ENCODE measurements around the gene ARGFX. TPM values are rescaled to one million over a fixed set of nuclear protein-coding genes. Genes with fewer than 3 reads are reported as not detected.
"Not testable (repeated sequence)": the region's sequence is repeated elsewhere in the genome, so short reads cannot be mapped to it uniquely, and the experiment has no call there.

The ARGFX gene
- under 1 TPM in 1 of 10 donors, not detected in 9; 0.15 TPM for polyA plus RNA-seq (ENCODE audit: insufficient read length in 10 of 10)
- long read RNA-seq, donor 1, result 0 reads
- long read RNA-seq, donor 2, result 0 reads
- long read RNA-seq, donor 3, result 0 reads
- long read RNA-seq, donor 4, result 0 reads
- long read RNA-seq, donor 5, result 0 reads
- long read RNA-seq, donor 6, result 0 reads
- long read RNA-seq, donor 7, result 0 reads
- long read RNA-seq, donor 8, result 0 reads
- long read RNA-seq, donor 9, result 0 reads

DNA sequence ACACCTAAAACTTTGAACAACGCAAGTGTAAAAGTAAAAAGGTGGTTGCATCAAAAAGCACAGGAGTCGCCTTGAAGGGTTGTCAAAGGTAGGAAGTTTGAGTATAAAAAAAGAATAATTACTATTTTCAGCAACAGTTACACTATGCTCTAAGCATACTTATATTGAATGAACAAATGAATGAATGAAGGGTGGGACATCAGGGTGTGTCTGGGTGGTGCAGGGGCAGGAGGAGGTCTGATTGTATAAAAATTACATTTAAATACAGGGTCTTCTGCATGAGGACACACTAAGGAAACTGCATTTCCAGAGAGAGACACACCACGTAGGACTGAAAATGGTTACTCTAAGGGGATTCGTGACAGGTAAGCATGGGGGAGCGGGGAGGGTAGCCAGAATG is at the start of gene ARGFX:
ARGFX (plus strand) TSS at position 301 of the 400 bp plus-strand sequence. CDS start 2,765 bp downstream, outside the sequence.
- no peak for DNase-seq

DNA sequence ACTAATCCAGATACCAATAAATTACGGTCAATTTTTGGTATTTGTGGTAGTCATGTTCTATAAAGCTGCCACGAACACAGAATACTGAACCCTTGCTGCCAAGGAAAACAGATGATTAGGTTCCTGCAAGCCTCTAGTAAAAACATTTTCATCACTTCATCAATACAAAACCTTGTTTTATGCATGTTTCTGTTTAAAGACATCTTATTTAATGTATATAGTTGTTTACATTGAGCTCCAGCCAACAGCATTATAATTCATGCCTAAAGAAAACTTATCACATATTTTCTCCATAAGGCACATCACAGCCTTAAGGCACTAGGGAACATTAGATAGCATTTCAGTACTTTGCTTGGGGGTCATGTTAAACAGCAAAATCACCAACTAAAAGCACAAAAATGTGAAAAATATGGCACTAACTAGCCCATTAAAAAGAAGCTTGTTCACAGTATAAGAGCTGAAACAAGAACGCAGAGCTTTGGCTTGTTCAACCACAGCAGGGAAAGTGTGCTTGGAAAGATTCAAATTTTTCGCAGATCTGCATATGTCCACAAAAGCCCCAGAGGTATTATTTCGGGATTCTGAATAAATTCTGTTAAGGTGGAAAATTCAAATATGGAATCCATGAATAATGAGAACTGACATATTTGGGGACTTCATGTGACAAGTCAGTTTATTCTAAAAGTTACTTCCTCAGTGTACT is 49.6 kb upstream of the ARGFX start:
- DNase-seq, result no peak

DNA sequence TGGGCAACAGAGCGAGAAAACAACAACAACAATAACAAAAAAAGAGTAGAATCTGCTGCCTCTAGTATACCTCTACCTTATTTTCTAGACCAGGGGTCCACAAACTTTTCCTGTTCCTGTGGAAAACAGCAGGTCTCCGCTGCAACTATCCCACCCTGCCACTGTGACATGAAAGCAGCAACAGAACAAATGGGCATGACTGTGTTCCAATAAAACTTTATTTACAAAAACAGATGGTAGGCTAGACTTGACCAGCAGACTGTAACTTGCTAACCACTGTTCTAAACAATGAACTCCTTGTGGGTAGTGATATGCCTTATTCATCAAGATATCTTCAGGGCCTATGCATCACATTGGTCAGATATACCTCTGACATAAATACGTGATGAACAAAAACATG is 47.2 kb upstream of the ARGFX start:
- DNase-seq, result no peak

DNA sequence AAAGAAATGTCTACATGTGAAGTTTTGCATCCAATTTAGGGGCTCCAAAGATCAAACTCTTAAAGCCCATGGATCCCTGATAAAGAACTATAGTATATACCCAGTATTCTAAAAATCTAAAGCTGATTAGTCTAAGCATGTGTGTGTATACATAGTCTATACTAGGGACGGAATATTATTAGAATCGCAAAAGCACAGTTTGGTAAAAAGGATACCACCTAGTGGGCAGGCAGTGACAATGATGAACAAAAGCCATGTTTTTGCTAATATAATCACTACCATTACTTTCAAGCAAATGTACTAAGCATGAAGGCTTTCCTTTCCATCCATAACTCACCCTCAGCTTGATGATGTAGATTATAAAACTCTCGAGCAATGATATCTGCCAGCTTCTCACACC is 38.4 kb upstream of the ARGFX start:
- no peak for DNase-seq

DNA sequence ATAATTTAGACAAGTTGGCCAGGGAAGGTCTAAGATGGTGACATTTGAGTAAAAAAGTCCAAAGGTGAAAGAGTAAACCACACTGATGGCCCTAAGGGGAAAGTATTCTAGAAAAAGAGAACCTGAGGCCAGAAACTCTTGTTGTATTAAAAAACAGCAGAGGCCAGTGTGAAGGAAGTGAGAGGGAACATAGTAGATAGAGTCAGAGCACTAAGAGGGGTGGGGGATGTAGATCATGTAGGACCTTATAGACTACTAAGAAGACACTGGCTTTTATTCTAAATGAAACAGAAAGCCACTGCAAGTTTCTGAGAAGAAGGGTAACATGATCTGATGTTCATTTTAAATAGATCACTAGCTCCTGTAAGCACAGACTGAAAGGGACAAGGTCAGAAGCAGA is 36.5 kb upstream of the ARGFX start:
- DNase-seq, result no peak

DNA sequence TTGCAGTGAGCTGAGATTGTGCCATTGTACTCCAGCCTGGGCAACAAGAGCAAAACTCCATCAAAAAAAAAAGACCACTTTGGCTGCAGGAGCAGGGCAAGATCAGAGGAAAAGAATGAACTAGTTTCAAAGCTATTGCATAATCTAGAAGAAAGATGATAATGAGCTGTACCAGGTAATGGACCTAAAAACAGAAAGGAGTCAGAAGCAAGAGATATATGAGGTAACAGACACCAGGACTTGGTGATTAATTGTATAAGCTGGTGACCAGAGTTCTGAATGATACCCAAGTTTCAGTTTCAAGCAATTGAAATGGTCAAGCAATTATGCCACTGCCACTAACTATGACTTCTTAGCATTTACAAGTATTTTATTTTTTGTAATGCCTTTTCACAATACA is 24.8 kb upstream of the ARGFX start:
- no peak for DNase-seq

DNA sequence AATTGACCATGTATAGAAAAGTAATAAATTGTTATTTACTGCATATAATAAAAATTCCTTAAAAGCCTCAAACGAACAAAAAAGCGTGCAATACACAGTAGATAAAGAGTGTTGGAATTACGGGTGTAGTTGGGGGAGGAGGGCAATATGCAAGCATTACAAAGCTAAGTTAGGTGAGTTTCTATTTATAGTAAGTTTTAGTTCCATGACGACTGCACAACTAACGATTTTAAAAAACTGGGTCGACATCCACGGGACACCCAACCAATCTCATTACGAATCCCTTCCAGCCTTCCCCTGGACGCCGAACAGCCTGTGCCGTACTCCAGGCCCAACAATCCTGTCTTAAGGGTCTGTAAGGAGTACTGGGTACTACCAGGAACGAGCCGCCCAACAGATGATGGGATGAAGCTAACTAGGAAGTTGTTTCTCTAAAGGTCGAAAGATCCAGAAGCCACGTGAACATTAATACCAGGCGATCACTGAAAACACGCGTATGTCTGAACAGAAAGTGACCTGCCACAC is 22.6 kb upstream of the ARGFX start:
- peak in 1 of 3 donors; percentile 0 for DNase-seq

DNA sequence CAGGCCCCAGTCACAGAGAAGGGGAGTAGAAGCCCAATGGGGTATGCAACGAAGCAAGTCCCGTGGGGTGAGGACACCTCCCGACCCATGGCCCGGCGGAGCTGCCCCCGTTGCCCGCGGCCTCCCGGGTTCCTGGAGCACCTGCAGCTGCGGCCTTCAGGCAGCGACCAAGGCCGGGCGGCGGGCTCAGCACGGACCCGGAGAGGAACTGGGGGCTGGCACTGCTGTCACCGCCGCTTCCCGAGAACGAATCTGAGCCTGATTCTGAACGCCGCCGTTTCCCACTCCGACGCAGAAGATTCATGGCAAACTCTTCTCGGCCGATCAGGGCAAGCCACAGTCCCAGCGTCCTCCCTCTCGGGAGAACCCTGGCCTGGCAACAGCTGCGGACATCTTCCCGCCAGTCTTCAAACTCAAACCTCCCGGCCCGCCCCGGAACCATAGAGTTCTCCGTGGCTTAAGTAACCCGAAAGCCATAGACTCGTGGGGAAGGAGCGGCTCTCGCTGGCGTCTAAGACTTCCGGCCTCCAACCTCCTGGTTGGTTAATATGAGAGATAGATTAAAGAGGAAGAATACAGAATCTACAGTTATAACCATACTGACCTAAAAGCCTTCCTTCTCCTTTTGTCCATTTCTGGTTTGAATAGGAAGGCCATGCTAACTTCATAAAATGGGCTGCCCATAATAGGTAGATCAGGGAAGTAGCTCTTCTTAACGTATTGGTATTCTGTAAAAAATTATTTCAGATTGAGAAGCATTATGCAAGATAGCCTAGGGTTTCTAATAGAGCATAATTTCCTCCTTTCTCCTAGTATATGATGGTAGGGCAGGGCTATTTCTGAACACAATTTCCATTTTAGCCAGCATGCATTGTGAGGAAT is 21.9 kb upstream of the ARGFX start, which contains the start of gene POLQ:
POLQ (minus strand) TSS at position 415 of the 882 bp plus-strand sequence; CDS start at position 304, 111 bp downstream.
- peak; percentile 94 to 97 (median 95) for DNase-seq

DNA sequence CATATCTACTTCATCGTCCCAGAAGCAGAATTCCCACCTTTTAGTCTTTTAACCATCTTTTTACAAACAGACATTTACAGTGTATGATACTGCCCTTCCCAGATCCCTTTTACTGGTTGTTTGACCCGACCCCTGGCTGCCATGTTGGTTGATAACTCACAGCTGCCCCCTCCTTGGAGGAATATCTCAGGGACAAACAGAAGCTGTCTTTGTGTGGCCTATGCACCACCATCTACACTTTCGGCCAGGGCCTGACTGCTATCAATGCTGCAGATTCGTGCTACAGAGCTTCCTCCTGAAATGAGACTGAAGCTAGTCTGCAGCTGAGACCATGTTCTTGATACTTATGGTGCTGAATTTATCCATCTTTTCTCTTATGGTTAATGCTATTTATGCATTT is 15.4 kb upstream of the ARGFX start:
- DNase-seq, result no peak

DNA sequence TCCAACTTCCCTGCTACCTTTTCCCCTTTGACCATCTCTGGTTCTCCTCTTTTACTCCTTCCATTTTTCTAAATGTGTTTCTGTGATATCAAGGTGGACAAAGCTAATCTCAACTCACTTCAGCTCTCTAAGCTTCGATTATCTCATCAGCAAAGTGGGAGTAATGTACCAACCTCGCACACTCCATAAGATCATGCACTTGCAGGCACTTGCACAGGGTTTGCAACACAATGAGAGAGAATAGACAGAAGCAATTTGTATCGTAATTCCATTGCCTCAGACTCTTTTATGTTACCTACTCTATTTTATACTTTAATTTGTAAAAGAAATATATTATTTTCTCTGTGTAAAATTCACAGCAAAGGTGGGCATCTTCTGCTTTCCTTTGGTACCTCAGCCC is 15.0 kb upstream of the ARGFX start:
- DNase-seq, result no peak

DNA sequence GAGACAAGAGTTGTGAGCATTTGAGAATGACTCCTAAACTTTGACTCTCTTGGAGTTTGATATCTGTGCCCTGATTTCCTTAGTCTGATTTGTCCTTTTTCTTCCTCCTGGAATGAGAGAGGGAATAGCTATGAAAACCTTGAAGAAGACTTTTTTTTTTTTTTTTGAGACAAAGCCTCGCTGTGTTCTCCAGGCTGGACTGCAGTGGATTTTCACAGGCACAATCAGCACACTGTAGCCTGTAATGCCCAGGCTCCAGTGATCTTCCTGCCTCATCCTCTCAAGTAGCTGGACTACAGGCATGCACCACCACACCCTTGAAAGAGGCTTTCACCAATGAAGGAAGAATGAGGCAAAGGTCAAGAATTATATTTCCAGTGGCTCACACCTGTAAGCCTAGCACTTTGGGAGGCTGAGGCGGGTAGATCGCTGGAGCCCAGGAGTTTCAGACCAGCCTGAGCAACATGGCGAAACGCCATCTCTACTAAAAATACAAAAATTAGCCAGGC is 10.3 kb upstream of the ARGFX start:
- no peak for DNase-seq

DNA sequence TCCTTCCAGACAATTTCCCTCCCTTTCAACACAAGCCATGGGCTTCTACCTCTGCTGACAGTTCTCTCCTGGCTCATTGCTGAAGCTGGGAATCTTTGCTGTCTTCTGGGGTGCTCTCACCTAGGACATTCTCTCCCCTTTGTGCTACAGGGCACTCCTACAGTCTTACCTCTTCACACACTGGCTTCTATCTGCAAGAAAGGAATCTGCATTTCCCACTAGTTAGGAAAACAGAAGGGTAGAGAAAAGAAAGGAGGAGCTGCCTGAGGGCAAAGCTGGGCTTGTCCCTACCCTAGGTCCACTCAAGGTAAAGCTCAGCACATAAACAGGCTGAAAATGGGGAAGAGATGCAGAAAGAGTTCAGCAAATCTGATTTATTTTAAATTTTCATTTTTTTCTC is 5.6 kb upstream of the ARGFX start:
- DNase-seq, result no peak

DNA sequence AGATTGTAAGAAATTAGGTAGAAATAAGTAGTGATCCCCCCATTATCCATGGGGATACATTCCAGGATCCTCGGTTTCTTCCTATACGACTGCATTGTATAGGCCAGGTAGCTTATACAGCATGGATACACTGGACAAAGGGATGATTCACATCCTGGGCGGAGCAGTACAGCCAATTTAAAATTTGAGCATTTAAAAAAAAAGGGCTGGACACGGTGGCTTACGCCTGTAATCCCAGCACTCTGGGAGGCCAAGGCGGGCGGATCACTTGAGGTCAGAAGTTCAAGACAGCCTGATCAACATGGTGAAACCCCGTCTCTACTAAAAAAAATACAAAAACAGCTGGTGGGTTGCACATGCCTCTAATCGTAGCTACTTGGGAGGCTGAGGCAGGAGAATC is 976 bp upstream of the ARGFX start:
- DNase-seq, result no peak

DNA sequence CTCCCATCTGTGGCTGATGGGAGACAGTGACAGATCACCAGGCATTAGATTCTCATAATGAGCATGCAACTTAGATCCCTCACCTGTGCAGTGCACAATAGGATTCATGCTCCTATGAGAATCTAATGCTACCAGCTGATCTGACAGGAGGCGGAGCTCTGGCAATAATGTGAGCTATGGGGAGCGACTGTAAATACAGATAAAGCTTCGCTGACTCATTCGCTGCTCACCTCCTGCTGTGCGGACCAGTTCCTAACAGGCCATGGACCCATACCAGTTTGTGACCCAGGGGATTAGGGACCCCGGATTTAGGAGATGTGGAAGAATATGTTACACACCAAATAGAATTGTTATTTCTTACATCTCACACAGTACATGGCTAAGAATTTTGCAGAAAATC is 6.7 kb downstream of the ARGFX start:
- DNase-seq, result no peak

DNA sequence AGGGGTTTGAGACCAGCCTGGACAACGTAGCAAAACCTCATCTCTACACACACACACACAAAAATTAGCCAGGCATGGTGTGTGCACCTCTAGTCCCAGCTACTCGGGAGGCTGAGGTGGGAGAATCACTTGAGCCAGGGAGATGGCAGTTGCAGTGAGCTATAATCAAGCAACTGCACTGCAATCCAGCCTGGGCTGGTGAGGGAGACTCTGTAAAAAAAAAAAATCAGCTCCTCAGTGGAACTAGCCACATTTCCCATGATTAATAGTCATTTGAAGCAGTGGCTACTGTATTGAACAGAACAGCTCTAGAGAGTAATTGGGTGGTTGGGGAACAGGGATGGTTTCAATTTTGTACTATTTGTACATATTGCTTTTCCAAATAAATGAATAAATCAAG is 13.9 kb downstream of the ARGFX start:
- DNase-seq, result no peak

DNA sequence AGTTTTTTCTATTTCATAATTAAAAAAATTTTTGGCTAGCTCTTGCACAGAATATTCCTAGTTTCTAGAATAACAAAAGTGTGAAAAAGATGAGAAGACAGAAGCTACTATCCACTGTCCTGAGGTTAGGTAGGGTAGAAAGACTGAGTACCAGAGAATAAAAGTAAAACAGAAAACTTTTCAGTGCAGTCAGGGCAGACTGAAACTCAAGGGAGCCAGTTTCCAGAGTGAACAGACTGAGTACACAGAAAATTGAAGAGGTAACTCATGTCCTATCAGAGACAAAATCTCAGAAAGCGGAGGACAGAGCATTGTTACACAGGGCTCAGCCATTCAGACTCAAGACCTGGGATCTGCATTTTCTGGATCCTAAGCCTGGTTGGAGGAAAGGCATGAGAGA is 16.7 kb downstream of the ARGFX start:
- DNase-seq, result no peak

DNA sequence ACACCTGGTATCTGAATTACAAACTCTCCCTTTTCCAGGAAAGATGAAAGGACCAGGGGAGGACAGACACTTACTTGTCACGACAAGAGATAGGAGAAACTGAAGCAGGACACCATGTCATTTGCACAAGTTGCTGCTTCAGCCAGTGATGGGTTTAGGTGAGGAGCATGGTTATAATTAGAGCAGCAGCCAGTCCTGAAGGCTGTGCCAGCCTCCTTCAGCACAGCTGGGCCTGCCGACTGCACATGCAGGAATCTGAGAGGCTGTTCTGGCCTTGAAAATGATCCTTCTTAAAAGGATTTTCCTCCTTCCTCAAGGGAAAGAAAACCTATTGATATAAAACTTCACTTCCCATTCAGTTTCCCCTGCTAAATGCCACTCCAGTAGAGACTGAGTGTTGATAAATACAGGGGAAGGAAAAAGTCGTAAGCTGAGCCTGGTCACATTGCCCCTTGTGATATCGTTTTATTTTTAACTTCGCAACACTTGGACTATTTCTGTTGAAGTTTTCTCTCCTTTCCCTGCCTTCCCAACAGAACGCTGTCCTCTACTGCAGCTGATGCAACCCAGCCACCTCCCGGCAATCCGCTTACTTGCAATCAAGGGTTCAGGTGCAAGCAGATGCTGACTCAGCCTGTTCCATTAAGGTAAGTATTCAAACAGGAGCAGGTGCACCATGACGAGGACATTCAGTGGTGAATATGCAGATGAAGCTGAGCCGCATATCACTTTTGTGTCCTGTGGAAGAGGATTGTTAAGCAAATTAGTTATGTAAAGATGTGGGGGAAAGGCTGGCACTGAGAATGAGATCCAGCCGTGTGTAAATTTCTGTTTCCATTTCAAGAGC is 25.3 kb downstream of the ARGFX start, which contains the start of gene FBXO40:
FBXO40 (plus strand) TSS at position 524 of the 847 bp plus-strand sequence. CDS start 27,197 bp downstream, outside the sequence.
- DNase-seq, result peak in 2 of 3 donors; percentile 5 to 9

DNA sequence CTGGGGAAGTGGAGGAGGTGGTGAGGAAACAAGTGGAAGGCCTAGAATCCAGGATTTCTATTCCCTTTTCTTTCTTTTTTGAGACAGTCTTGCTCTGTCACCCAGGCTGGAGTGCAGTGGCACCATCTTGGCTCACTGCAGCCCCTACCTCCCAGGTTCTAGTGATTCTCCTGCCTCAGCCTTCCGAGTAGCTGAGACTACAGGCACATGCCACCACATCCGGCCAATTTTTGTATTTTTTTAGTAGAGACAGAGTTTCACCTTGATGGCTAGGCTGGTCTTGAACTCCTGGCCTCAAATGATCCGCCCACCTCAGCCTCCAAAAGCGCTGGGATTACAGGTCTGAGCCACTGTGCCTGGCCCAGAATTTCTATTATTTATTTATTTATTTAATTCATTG is 26.1 kb downstream of the ARGFX start:
- not testable (repeated sequence) for DNase-seq

DNA sequence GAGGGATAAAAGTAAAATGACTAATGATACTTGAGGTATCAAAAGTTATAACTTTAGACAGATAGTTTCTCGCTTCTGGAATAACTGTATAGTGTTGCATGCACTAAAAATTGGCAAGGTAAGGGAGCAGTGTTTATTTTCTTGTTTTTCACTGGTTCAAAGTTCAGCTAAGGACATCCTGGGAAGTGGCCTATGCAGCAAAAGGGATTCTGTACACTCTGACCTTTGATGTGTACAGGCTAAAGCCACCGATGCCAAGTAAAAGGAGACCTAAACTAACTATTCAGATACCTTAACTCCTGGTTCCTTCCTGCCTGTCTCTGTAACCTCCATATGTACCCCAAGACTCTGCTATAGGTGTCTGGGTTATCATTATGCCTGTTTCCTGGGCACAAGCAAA is 27.1 kb downstream of the ARGFX start:
- DNase-seq, result no peak

DNA sequence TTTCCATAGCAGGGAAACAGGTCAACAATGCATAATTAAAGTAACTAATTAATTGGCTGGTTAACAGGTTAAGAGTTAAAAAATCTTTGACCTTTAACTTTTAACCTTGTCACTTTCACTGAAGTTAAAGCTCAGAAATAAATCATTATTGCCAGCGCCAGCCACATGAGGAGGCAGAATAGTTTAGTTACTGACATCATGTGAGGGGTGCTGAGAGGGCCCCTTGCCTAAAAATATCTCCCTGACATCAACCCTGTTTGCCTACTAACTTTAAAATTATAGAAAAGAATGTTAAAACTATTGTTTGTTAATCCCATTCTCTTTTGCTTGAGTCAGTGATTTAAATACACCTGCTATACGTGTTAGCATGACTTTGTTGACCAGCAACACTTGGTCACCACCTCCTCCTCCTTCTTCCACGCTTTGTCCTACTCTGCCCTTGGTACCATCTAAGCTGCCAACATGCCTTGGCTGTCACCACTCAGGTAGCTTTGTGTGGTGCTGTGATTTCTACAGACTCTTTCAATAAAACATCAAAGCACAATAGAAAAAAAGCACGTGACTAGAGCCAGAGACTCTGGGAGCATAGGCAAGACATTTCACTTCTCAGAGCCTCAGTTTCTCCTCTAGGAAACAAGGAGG is 28.1 kb downstream of the ARGFX start:
- no peak for DNase-seq
